T follicular helper cell (primary cell): Measurements from ENCODE around the gene FEN1.

Experiments used
- DNase-seq: peaks from one replicate; pipeline ENCODE4 v3.0.0-alpha.2; 2020; ENCODE audit warnings: low read depth

Gene FEN1

GRCh38 chr11:61817471-61818202 is 24.9 kb downstream of the FEN1 start:
- no peak for DNase-seq

- DNase-seq: no peak
Measured at GRCh38 chr11:61820174-61820573, 27.5 kb downstream of the FEN1 start.

GRCh38 chr11:61826930-61827570 is 34.3 kb downstream of the FEN1 start:
- DNase-seq: no peak

- peak; percentile 82 for DNase-seq
Measured at GRCh38 chr11:61827571-61828378, 35.1 kb downstream of the FEN1 start, which contains the start of gene FADS2. TSS of gene FADS2 (plus strand) at chr11:61828300. CDS start at chr11:61828391, 91 bp downstream.

GRCh38 chr11:61828379-61828628 is 35.6 kb downstream of the FEN1 start:
- no peak for DNase-seq

GRCh38 chr11:61828629-61829407 is 36.1 kb downstream of the FEN1 start:
- DNase-seq: peak; percentile 25

GRCh38 chr11:61829806-61830205 is 37.1 kb downstream of the FEN1 start:
- no peak for DNase-seq

- DNase-seq: no peak
Measured at GRCh38 chr11:61830237-61831105, 37.8 kb downstream of the FEN1 start.

GRCh38 chr11:61832207-61832606 is 39.5 kb downstream of the FEN1 start:
- DNase-seq: no peak

- no peak for DNase-seq
Measured at GRCh38 chr11:61832754-61833153, 40.0 kb downstream of the FEN1 start.

- peak; percentile 58 for DNase-seq
Measured at GRCh38 chr11:61833471-61833870, 40.8 kb downstream of the FEN1 start.

GRCh38 chr11:61833926-61834277 is 41.2 kb downstream of the FEN1 start:
- no peak for DNase-seq

- peak; percentile 41 for DNase-seq
Measured at GRCh38 chr11:61834278-61835048, 41.8 kb downstream of the FEN1 start.

GRCh38 chr11:61836193-61836592 is 43.5 kb downstream of the FEN1 start:
- DNase-seq: no peak

- no peak for DNase-seq
Measured at GRCh38 chr11:61837411-61838005, 44.8 kb downstream of the FEN1 start.

GRCh38 chr11:61838501-61838900 is 45.8 kb downstream of the FEN1 start:
- no peak for DNase-seq

GRCh38 chr11:61838921-61839320 is 46.2 kb downstream of the FEN1 start:
- no peak for DNase-seq

GRCh38 chr11:61839742-61840141 is 47.0 kb downstream of the FEN1 start:
- DNase-seq: no peak

GRCh38 chr11:61840371-61840770 is 47.7 kb downstream of the FEN1 start:
- no peak for DNase-seq
